ENCODE data around the gene OR1J1.

The OR1J1 gene

GRCh38 chr9:122477826-122478225 is at the start of gene OR1J1:
Gene OR1J1 (minus strand): TSS chr9:122477926. CDS start chr9:122477926, 0 bp downstream.
- DNase-seq = no peak

GRCh38 chr9:122527193-122527592 is 49.5 kb upstream of the OR1J1 start, which contains the start of gene OR1N1:
Gene OR1N1 (minus strand): TSS chr9:122527293. CDS start chr9:122527293, 0 bp downstream.
- DNase-seq = no peak

GRCh38 chr9:122526602-122527001 is 48.9 kb upstream of the OR1J1 start:
- DNase-seq = no peak

GRCh38 chr9:122519376-122519775 is 41.6 kb upstream of the OR1J1 start:
- DNase-seq = no peak

- no peak for DNase-seq
Measured at GRCh38 chr9:122518841-122519240, 41.1 kb upstream of the OR1J1 start, which contains the start of gene OR1J4. Gene OR1J4 (plus strand): TSS chr9:122519141. CDS start chr9:122519141, 0 bp downstream.

- no peak for DNase-seq
Measured at GRCh38 chr9:122518226-122518625, 40.5 kb upstream of the OR1J1 start.

GRCh38 chr9:122510502-122510901 is 32.8 kb upstream of the OR1J1 start, which contains the start of gene OR1J2:
Gene OR1J2 (plus strand): TSS chr9:122510802. CDS start chr9:122510802, 0 bp downstream.
- no peak for DNase-seq

GRCh38 chr9:122506964-122507363 is 29.2 kb upstream of the OR1J1 start:
- no peak for DNase-seq

GRCh38 chr9:122498883-122499288 is 21.2 kb upstream of the OR1J1 start:
- DNase-seq = no peak

GRCh38 chr9:122479062-122479461 is 1.3 kb upstream of the OR1J1 start:
- no peak for DNase-seq

- DNase-seq = no peak
Measured at GRCh38 chr9:122477346-122477745, 380 bp downstream of the OR1J1 start.

- DNase-seq = no peak
Measured at GRCh38 chr9:122475717-122476116, 2.0 kb downstream of the OR1J1 start.

- DNase-seq = no peak
Measured at GRCh38 chr9:122474561-122474960, 3.2 kb downstream of the OR1J1 start.

GRCh38 chr9:122468735-122469134 is 9.0 kb downstream of the OR1J1 start:
- no peak for DNase-seq

GRCh38 chr9:122466456-122466855 is 11.3 kb downstream of the OR1J1 start:
- DNase-seq = no peak

- peak; percentile 64 for DNase-seq
Measured at GRCh38 chr9:122464633-122465567, 12.8 kb downstream of the OR1J1 start.

GRCh38 chr9:122463828-122464632 is 13.7 kb downstream of the OR1J1 start:
- no peak for DNase-seq

- DNase-seq = no peak
Measured at GRCh38 chr9:122457787-122458186, 19.9 kb downstream of the OR1J1 start.

GRCh38 chr9:122456123-122456522 is 21.6 kb downstream of the OR1J1 start:
- DNase-seq = no peak

- DNase-seq = no peak
Measured at GRCh38 chr9:122453677-122454135, 24.0 kb downstream of the OR1J1 start.

GRCh38 chr9:122446819-122447484 is 30.8 kb downstream of the OR1J1 start:
- no peak for DNase-seq

- DNase-seq = no peak
Measured at GRCh38 chr9:122445155-122445749, 32.5 kb downstream of the OR1J1 start.

Measured in right hindlimb (tissue), 1 donor.